Body of pancreas (tissue), 4 donors: ENCODE results near the gene TAP2.

ENCODE experiments used
- POLR2A ChIP-seq, 3 donors: fragments of 450-650 bp; IDR thresholded peaks; one replicate each; pipeline ENCODE4 v1.6.1; 2016; ENCODE audit warnings: antibody characterized with exemption in 3 of 3, mild to moderate bottlenecking in 2 of 3
- TF ChIP-seq, protein P1 (sequence below), 7 experiments: fragments of 450-650 bp in 4 of 7; fragments of 200-600 bp in 3 of 7; sonication (generic) in 3 of 7; IDR thresholded peaks; one replicate each; pipeline ENCODE4 v1.5.1; 2016 to 2019; ENCODE audit warnings: antibody characterized with exemption in 7 of 7

DNA sequence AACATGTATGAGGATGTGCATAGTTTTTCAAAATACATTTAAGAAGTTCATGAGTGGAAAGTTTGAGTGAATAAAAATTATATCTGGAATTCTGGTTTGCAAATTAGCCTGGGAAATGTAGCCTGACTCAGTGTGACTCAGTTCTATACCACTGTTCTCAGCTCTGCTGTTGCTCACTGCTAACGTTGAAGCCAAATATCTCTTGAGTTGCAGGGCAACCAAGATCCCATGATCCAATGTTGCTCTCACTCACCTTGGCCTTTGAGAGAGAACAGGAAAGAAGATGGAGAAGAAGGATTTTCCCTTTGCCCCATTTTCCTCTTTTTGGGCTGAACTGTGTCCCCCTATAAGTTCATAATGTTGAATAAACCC lies 44.3 kb upstream of the TAP2 start:
- no peak for TF ChIP-seq POLR2A (IDR thresholded peaks at IDR 0.05)
- TF ChIP-seq, protein P1, sequence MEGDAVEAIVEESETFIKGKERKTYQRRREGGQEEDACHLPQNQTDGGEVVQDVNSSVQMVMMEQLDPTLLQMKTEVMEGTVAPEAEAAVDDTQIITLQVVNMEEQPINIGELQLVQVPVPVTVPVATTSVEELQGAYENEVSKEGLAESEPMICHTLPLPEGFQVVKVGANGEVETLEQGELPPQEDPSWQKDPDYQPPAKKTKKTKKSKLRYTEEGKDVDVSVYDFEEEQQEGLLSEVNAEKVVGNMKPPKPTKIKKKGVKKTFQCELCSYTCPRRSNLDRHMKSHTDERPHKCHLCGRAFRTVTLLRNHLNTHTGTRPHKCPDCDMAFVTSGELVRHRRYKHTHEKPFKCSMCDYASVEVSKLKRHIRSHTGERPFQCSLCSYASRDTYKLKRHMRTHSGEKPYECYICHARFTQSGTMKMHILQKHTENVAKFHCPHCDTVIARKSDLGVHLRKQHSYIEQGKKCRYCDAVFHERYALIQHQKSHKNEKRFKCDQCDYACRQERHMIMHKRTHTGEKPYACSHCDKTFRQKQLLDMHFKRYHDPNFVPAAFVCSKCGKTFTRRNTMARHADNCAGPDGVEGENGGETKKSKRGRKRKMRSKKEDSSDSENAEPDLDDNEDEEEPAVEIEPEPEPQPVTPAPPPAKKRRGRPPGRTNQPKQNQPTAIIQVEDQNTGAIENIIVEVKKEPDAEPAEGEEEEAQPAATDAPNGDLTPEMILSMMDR (IDR thresholded peaks at IDR 0.05) = no peak
